AG04449 (cell line): Measurements from ENCODE around the gene NEURL1.

Experiments
- CTCF ChIA-PET: fragments of 350-600 bp; formaldehyde crosslinking; extraction: SDS; loops from one replicate; lab custom pipeline; 2021; ENCODE audit warnings: antibody characterized with exemption; lab: Yijun Ruan, JAX
- POLR2A ChIA-PET: fragments of 400-600, 350-600 bp; formaldehyde crosslinking; extraction: SDS; loops from one replicate; lab custom pipeline; 2020; ENCODE audit warnings: antibody characterized with exemption, inconsistent platforms; lab: Yijun Ruan, JAX
- DNase-seq: peaks from one replicate; pipeline ENCODE4 v3.0.0-alpha.2; 2010; ENCODE audit warnings: low read depth, low spot score
- H3K4me3 ChIP-seq: 2 replicates; pipeline ENCODE4 v1.5.1; 2011; ENCODE audit warnings: low read depth, mild to moderate bottlenecking, control low read depth, low read length
- CTCF ChIP-seq: IDR thresholded peaks from one replicate; pipeline ENCODE4 v1.5.1; 2011; ENCODE audit warnings: mild to moderate bottlenecking, moderate library complexity, low read length, control low read depth, inconsistent platforms; ENCODE audit not compliant: insufficient read depth; ENCODE audit errors: missing control alignments

NEURL1 gene

DNA sequence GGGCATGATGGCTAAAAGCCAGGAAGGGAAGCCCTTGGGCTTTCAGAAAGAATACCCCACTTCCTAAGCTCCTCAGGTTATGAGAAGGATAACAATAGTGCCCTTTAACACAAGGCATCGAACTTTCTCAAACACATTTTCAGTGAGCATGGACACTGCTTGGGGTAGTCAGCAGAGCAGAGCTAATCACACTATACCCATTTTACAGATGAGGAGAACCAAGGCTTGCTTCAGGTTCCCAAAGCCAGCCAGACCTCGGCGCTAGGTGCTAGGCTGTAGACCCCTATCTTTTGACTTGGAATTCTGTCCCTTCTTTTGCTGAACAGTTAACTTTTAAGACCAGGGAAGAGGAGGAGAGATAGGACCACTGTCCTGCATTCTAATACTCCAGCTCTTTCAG, 1.8 kb downstream of the NEURL1 start:
- ChIA-PET CTCF (interaction anchor here (0.5 kb wide), 1 partner anchor 10 kb away, joined by 3 read pairs; no protein-coding TSS in a partner anchor), POLR2A (no interaction called here)
- DNase-seq: no peak
- no peak for TF ChIP-seq CTCF
- H3K4me3 ChIP-seq: no peak overlapping the region

- no peak for TF ChIP-seq CTCF
- ChIA-PET POLR2A (no interaction called here), CTCF (interaction anchor here (1.3 kb wide), 1 partner anchor 81 kb away, joined by 3 read pairs; no protein-coding TSS in a partner anchor)
- DNase-seq: no peak
- no peak overlapping the region for H3K4me3 ChIP-seq
Observed at GRCh38 chr10:103497161-103497915, 3.8 kb downstream of the NEURL1 start.

DNA sequence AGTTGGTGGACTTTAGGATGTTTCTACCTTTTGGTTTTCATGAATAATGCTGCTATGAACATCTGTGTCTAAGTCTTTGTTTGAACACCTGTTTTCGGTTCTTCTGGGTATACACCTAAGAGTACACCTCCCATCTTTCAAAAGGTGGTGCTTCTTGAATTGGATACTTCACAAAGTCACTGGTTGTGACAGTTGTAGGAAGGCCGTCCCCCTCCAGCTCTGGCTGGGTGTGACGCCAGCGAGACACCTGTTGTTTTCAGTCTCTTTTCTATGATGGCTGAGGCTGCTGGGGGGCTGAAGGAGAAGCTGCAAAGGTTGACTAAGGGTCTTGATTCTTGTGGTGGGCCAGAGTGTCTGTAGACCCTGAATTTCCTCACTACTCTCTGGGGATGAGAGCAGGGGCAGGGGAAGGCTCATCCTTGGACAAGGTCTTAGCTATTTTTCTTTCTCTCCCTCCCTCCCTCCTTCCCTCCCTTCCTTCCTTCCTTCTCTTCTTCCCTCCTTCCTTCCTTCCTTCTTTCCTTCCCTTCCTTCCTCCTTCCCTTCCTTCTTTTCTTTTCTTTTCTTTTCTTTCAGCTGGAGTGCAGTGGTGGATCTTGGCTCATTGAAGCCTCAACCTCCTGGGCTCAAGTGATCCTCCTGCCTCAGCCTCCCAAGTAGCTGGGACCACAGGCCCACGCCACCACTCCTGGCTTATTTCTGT, 5.6 kb downstream of the NEURL1 start:
- CTCF ChIA-PET: interaction anchor here (1.2 kb wide), 1 partner anchor 43 kb away, joined by 3 read pairs; no protein-coding TSS in a partner anchor
- no peak overlapping the region for H3K4me3 ChIP-seq
- no peak for DNase-seq
- POLR2A ChIA-PET: no interaction called here
- no peak for TF ChIP-seq CTCF

GRCh38 chr10:103499881-103500280, 6.4 kb downstream of the NEURL1 start:
- POLR2A ChIA-PET: no interaction called here
- no peak for DNase-seq

GRCh38 chr10:103500481-103500880, 7.0 kb downstream of the NEURL1 start:
- POLR2A ChIA-PET: no interaction called here
- CTCF ChIA-PET: interaction anchor here (1.2 to 1.6 kb wide), 3 partner anchors 9 to 42 kb away, joined by 3 to 8 read pairs (median 3); no protein-coding TSS in a partner anchor
- H3K4me3 ChIP-seq: no peak overlapping the region
- DNase-seq: no peak
- TF ChIP-seq CTCF: no peak

More at GRCh38 chr10:103499881-103500280, 6.4 kb downstream of the NEURL1 start:
- no peak for TF ChIP-seq CTCF
- H3K4me3 ChIP-seq: no peak overlapping the region
- CTCF ChIA-PET: interaction anchor here (1.2 kb wide), 1 partner anchor 43 kb away, joined by 3 read pairs; no protein-coding TSS in a partner anchor

DNA sequence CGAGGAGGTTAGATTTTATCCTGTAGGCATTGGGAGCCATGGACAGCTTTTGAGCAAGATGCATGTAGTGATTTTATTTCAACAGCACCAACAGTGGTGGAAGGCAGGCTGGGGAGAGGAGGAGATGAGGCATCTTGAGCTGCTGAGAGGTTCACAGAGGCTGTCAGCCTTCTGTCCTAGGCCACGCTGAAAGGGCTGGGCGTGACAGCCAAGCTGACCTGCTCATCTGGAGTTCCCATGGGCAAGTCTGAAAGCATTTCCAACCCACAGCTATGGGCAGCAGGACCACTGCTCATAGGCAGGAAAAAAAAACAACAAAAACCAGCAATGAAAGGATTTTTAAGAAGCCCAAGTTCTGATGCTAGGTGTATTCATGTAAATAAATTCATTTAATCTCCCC, 7.7 kb downstream of the NEURL1 start:
- ChIA-PET CTCF (interaction anchor here (1.3 to 1.6 kb wide), 2 partner anchors 9 to 20 kb away, joined by 3 to 8 read pairs; no protein-coding TSS in a partner anchor), POLR2A (interaction anchor here (0.6 kb wide), 1 partner anchor 169 kb away, joined by 3 read pairs; no protein-coding TSS in a partner anchor)
- no peak for DNase-seq
- H3K4me3 ChIP-seq: no peak overlapping the region
- no peak for TF ChIP-seq CTCF
